HepG2 (cell line): ENCODE measurements around the gene TRIM44. TPM values are rescaled to one million over a fixed set of nuclear protein-coding genes. Genes with fewer than 3 reads are reported as not detected.
A peak's percentile ranks its signal among the peaks of the same experiment; 100 is the strongest.

ENCODE experiments used
- ADNP ChIP-seq: sonication (generic); formaldehyde crosslinking; IDR thresholded peaks from 2 replicates; pipeline ENCODE4 v1.4.0; 2020; ENCODE audit warnings: missing genetic modification reagents
- CSRNP2 ChIP-seq: sonication (generic); formaldehyde crosslinking; conservative IDR thresholded peaks from 2 replicates; pipeline ENCODE4 v1.8.0; 2022; ENCODE audit warnings: low read depth, missing genetic modification reagents
- DZIP1 ChIP-seq: sonication (generic); formaldehyde crosslinking; IDR thresholded peaks from 2 replicates; pipeline ENCODE4 v1.5.0; 2020; ENCODE audit warnings: mild to moderate bottlenecking, missing genetic modification reagents
- FOXK1 ChIP-seq: sonication (generic); formaldehyde crosslinking; IDR thresholded peaks from 2 replicates; pipeline ENCODE4 v1.4.0; 2020; ENCODE audit warnings: low read depth, missing genetic modification reagents, borderline replicate concordance
- GRHL1 ChIP-seq: sonication (generic); formaldehyde crosslinking; conservative IDR thresholded peaks from 2 replicates; pipeline ENCODE4 v1.8.0; 2022; ENCODE audit warnings: missing genetic modification reagents
- HIVEP1 ChIP-seq: sonication (generic); formaldehyde crosslinking; IDR thresholded peaks from 2 replicates; pipeline ENCODE4 v1.4.0; 2020; ENCODE audit warnings: mild to moderate bottlenecking, missing genetic modification reagents
- JARID2 ChIP-seq: sonication (generic); formaldehyde crosslinking; IDR thresholded peaks from 2 replicates; pipeline ENCODE4 v1.8.1; 2023; ENCODE audit warnings: missing genetic modification reagents, inconsistent platforms; ENCODE audit not compliant: insufficient replicate concordance
- KLF11 ChIP-seq: IDR thresholded peaks from 2 replicates; pipeline ENCODE4 v1.6.1; 2016; ENCODE audit warnings: missing compliant biosample characterization
- MED1 ChIP-seq: sonication (generic); formaldehyde crosslinking; IDR thresholded peaks from 2 replicates; pipeline ENCODE4 v1.4.0; 2020; ENCODE audit warnings: missing genetic modification reagents
- MXD3 ChIP-seq: IDR thresholded peaks from 2 replicates; pipeline ENCODE4 v1.6.1; 2016; ENCODE audit warnings: mild to moderate bottlenecking, missing biosample characterization, missing genetic modification reagents
- NKX3-1 ChIP-seq: sonication (generic); formaldehyde crosslinking; IDR thresholded peaks from 2 replicates; pipeline ENCODE4 v1.5.0; 2020; ENCODE audit warnings: missing genetic modification reagents
- ONECUT2 ChIP-seq: sonication (generic); formaldehyde crosslinking; IDR thresholded peaks from 2 replicates; pipeline ENCODE4 v1.4.0; 2020; ENCODE audit warnings: missing genetic modification reagents
- SIN3B ChIP-seq: fragments of 150-350 bp; IDR thresholded peaks from 2 replicates; pipeline ENCODE4 v1.6.1; 2014; ENCODE audit warnings: low read length
- ZEB1 ChIP-seq: IDR thresholded peaks from 2 replicates; pipeline ENCODE4 v1.6.1; 2012; ENCODE audit warnings: mild to moderate bottlenecking, low read depth, inconsistent platforms; ENCODE audit not compliant: insufficient replicate concordance
- ZFP82 ChIP-seq: sonication (generic); formaldehyde crosslinking; IDR thresholded peaks from 2 replicates; pipeline ENCODE4 v1.5.1; 2020; ENCODE audit warnings: mild to moderate bottlenecking, missing genetic modification reagents, borderline replicate concordance
- ZNF281 ChIP-seq: sonication (generic); formaldehyde crosslinking; IDR thresholded peaks from 2 replicates; pipeline ENCODE4 v1.4.0; 2020; ENCODE audit warnings: missing genetic modification reagents, borderline replicate concordance
- ZNF644 ChIP-seq: IDR thresholded peaks from 2 replicates; pipeline ENCODE4 v1.6.1; 2016; ENCODE audit warnings: low read depth
- ZNF674 ChIP-seq: sonication (generic); formaldehyde crosslinking; IDR thresholded peaks from 2 replicates; pipeline ENCODE4 v1.5.0; 2020; ENCODE audit warnings: low read depth, mild to moderate bottlenecking, missing genetic modification reagents
- ZNF747 ChIP-seq: sonication (generic); formaldehyde crosslinking; IDR thresholded peaks from 2 replicates; pipeline ENCODE4 v1.8.1; 2023; ENCODE audit warnings: missing genetic modification reagents, mild to moderate bottlenecking, borderline replicate concordance
- ZNF839 ChIP-seq: sonication (generic); formaldehyde crosslinking; IDR thresholded peaks from 2 replicates; pipeline ENCODE4 v1.4.0; 2020; ENCODE audit warnings: missing genetic modification reagents, mild to moderate bottlenecking, borderline replicate concordance
- polyA plus RNA-seq, 8 experiments: library from polyadenylated mRNA; depleted of rRNA in 3 of 8; stranded (reverse) in 7 of 8; unstranded in 1 of 8; fragments of >200 nt; fragmentation: Illumina TruSeq in 4 of 8; extraction: Trizol in 4 of 8; gene quantifications; 2 replicates each; pipeline versions ENCODE4 v1.2.1 to v1.2.3, GENCODE V29; 2011 to 2016; ENCODE audit warnings: low read depth in 4 of 8, missing spikeins in 1 of 8, mixed read lengths in 1 of 8; ENCODE audit not compliant: insufficient read depth in 1 of 8
- total RNA-seq, 5 experiments: library from RNA; depleted of rRNA; stranded (reverse); fragments of >200 nt; fragmentation: Illumina TruSeq; extraction: Trizol; gene quantifications; 2 replicates each; pipeline ENCODE4 v1.2.3, GENCODE V29; 2016; ENCODE audit warnings: low read depth in 1 of 5

The TRIM44 gene
- total and polyA plus RNA-seq, 2 of the 13 experiments (the other 11 are each of a cell fraction or from before 2014, with no cell fraction given) = 22.7 to 50.3 TPM

GRCh38 chr11:35662649-35663407 lies at the start of gene TRIM44 (continued):
- no peak for TF ChIP-seq ZNF644 (CRISPR knock-in tag)
- TF ChIP-seq ONECUT2 (CRISPR knock-in tag) = peak; percentile 78
- peak; percentile 60; the same call in 1 of the 2 replicates for TF ChIP-seq KLF11 (CRISPR knock-in tag)
- TF ChIP-seq MED1 (CRISPR knock-in tag) = peak; percentile 54; the same call in 1 of the 2 replicates
- peak; percentile 78; the same call in 1 of the 2 replicates for TF ChIP-seq ZNF839 (CRISPR knock-in tag)
- TF ChIP-seq GRHL1 = peak; percentile 46; the same call in 1 of the 2 replicates
- TF ChIP-seq CSRNP2 (CRISPR knock-in tag) = peak; percentile 92
- TF ChIP-seq NKX3-1 = peak; percentile 99
- TF ChIP-seq SIN3B = no peak
- peak; percentile 33 for TF ChIP-seq JARID2 (CRISPR knock-in tag)
- TF ChIP-seq ZNF747 (CRISPR knock-in tag) = no peak
- TF ChIP-seq ZNF281 = peak; percentile 73
- peak; percentile 88; the same call in 1 of the 2 replicates for TF ChIP-seq ZFP82 (CRISPR knock-in tag)
- TF ChIP-seq FOXK1 = no peak
- TF ChIP-seq ZNF674 (CRISPR knock-in tag) = no peak
- TF ChIP-seq HIVEP1 (CRISPR knock-in tag) = peak; percentile 93
- TF ChIP-seq DZIP1 = peak; percentile 99
- peak; percentile 38; the same call in 1 of the 2 replicates for TF ChIP-seq ADNP
- TF ChIP-seq MXD3 (CRISPR knock-in tag) = peak; percentile 100
- TF ChIP-seq ZEB1 = no peak
